HG03060 (cell line): Measurements from ENCODE around the gene UQCR11.

Experiments
- ATAC-seq: cut with Tn5 transposase; IDR thresholded peaks from one replicate; pipeline ENCODE4 v1.9.1; 2021; ENCODE audit warnings: low read depth, moderate number of reproducible peaks; ENCODE audit not compliant: unreplicated experiment

The UQCR11 gene

GRCh38 chr19:1572795-1573194, 32.5 kb downstream of the UQCR11 start:
- no peak for ATAC-seq

GRCh38 chr19:1571358-1571757, 33.9 kb downstream of the UQCR11 start:
- ATAC-seq, result no peak

- ATAC-seq, result no peak
Measured at GRCh38 chr19:1570836-1571235, 34.4 kb downstream of the UQCR11 start.

DNA sequence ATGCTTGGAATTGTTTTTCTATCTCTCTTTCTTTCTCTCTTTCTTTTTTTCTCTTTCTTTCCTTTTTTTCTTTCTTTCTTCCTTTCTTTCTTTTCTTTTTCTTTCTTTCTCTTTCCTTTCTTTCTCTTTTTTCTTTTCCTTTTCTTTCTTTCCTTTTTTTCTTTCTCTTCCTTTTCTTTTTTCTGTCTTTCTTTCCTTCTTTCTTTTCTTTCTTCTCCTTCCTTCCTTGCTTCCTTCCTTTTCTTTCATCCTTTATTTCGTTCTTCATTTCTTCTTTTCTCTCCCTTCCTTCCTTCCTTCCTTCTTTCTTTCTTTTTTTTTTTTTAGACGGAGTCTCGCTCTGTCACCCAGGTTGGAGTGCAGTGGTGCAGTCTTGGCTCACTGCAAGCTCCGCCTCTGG, 35.3 kb downstream of the UQCR11 start:
- no peak for ATAC-seq

- ATAC-seq, result no peak
Measured at GRCh38 chr19:1568320-1569019, 36.8 kb downstream of the UQCR11 start, which contains the start of gene MEX3D. Gene MEX3D, minus strand, starts transcription at chr19:1568325. Its CDS starts 267 bp downstream, at chr19:1568058.

GRCh38 chr19:1567848-1568227, 37.4 kb downstream of the UQCR11 start:
- no peak for ATAC-seq

DNA sequence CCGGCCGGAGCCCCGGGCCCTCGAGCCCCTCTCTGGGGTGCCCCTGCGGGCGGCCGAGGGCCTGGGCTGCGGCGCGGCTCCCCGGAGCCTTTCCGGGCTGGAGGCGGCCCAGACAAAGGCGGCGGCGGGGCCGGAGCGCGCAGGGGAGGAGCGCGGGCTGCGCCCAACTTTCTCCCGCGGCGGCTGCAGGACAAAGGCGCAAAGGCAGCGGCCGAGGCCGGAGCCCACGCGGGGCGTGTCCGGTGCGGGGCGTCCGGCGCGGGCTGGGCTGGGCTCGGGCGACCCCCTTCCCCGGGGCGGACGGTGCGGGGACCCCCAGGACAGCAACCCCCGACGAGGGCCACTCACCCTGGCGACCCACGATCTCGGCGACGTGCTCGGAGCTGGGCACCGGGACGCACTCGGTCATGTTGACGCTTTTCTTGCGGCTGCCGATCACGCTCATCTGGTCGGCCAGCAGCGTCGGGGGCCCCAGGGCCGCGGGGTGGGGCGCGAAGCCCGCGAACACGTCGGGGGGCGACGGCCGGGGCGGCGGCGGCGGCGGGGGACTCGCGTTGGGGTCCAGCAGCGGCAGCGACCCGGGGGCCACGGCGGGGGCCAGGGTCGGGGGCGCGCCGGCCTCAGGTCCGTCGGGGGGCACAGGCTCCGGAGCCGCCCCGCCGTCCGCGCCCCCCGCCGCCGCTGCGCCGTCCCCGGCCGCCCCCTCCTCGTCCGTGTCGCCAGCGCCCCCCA, 38.0 kb downstream of the UQCR11 start:
- no peak for ATAC-seq

- ATAC-seq, result no peak
Measured at GRCh38 chr19:1566392-1567115, 38.7 kb downstream of the UQCR11 start.

DNA sequence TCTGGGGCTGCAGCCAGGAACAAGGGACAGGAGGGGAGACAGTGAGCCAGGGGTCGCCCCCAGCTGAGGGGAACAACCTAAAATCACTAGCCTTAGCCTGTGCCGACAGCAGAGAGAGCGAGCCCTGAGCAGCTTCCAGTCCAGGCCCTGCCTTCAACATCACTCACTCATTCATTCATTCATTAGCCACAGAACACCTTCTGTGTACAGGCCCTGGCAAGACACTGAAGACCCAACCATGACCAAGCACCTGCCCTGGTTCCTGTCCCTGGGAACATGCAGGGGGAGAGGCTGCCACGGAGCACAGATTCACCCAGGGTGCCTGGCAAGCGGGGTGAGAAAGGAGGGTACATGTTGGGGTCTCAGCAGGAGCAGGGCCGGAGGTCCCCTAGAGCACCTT, 42.0 kb downstream of the UQCR11 start:
- no peak for ATAC-seq

GRCh38 chr19:1561236-1561842, 43.9 kb downstream of the UQCR11 start:
- no peak for ATAC-seq

GRCh38 chr19:1560286-1560882, 44.9 kb downstream of the UQCR11 start:
- no peak for ATAC-seq

GRCh38 chr19:1558552-1558951, 46.7 kb downstream of the UQCR11 start:
- ATAC-seq, result no peak

GRCh38 chr19:1556390-1557070, 48.7 kb downstream of the UQCR11 start:
- ATAC-seq, result no peak

GRCh38 chr19:1555487-1556389, 49.5 kb downstream of the UQCR11 start:
- no peak for ATAC-seq

- no peak for ATAC-seq
Measured at GRCh38 chr19:1554968-1555367, 50.3 kb downstream of the UQCR11 start.

GRCh38 chr19:1553415-1553814, 51.8 kb downstream of the UQCR11 start:
- ATAC-seq, result no peak

DNA sequence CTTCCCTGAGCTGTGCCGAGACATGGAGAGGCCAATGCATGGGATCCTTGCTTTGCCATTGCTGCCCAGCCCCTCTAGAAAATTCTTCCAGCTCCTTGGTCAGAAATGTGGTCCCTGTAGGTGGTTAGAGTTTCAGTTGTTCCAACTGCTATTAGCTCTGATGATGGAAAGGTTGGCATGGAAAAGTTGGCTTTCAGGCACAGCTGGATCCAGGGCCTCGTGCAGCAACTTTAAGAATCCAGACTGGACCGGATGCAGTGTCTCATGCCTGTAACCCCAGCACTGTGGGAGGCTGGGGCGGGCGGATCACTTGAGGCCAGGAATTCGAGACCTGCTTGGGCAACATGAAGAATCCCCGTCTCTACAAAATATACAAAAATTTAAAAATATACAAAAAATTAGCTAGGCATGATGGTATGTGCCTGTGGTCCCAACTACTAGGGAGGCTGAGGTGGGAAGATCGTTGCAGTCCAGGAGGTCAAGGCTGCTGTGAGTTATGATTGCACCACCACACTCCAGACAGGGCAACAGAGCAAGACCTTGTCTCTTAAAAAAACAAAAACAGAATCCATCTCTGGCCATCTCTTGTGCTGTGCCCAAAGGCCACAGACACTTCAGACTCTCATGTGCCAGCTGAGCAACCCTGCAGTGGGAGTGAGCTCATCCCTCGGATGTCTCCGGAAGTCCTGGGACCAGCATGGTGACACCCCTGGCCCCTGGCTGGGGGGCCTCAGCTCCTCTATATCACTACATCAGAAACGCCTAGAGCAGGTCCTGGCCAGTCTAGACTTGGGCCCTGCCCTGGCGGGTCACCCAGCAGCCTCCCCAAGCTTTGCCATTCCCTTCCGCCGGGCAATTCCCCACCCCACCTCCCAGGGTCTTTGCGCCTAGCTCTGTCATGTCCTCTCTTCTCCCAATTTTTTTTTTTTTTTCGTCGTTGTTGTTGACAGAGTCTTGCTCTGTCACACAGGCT, 53.9 kb downstream of the UQCR11 start:
- no peak for ATAC-seq
